GM12801 (cell line): ENCODE results near the gene OSBPL5.

Experiments used
- TF ChIP-seq, protein P1 (sequence below): IDR thresholded peaks from one replicate; pipeline ENCODE4 v1.5.1; 2011; ENCODE audit warnings: control low read depth; ENCODE audit not compliant: insufficient read length; ENCODE audit errors: extremely low read depth

The OSBPL5 gene, protein sequence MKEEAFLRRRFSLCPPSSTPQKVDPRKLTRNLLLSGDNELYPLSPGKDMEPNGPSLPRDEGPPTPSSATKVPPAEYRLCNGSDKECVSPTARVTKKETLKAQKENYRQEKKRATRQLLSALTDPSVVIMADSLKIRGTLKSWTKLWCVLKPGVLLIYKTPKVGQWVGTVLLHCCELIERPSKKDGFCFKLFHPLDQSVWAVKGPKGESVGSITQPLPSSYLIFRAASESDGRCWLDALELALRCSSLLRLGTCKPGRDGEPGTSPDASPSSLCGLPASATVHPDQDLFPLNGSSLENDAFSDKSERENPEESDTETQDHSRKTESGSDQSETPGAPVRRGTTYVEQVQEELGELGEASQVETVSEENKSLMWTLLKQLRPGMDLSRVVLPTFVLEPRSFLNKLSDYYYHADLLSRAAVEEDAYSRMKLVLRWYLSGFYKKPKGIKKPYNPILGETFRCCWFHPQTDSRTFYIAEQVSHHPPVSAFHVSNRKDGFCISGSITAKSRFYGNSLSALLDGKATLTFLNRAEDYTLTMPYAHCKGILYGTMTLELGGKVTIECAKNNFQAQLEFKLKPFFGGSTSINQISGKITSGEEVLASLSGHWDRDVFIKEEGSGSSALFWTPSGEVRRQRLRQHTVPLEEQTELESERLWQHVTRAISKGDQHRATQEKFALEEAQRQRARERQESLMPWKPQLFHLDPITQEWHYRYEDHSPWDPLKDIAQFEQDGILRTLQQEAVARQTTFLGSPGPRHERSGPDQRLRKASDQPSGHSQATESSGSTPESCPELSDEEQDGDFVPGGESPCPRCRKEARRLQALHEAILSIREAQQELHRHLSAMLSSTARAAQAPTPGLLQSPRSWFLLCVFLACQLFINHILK

DNA sequence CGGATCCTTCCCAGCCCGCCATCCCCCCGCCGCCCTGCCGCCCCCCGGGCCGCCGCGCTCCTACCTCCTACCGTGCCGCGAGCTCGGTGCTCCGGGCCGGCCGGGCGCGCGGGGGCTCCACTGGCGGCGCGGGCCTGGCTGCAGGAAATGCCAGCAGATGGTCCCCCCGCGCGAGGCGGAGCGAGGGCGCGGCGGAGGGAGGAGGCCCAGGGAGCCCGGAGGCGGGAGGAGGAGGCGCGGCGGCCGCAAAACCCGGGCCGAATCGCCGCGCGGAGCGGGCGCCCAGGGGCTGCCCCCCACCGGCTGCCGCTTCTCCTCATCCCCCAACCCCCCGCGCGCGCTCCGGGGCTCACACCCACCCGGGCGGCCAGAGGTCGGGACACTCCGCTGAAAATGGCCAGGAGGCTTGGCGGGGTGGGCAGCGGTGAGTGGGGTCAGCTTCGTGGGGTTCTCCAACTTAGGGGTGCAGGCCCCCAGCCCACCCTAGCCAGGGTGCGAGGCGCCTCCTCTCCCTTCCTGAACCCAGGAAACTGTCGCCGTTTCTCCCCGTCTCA is at the start of gene OSBPL5:
OSBPL5 (minus strand) TSS at position 159 of the 554 bp plus-strand sequence. CDS start 36,162 bp downstream, outside the sequence.
- TF ChIP-seq, protein P1, sequence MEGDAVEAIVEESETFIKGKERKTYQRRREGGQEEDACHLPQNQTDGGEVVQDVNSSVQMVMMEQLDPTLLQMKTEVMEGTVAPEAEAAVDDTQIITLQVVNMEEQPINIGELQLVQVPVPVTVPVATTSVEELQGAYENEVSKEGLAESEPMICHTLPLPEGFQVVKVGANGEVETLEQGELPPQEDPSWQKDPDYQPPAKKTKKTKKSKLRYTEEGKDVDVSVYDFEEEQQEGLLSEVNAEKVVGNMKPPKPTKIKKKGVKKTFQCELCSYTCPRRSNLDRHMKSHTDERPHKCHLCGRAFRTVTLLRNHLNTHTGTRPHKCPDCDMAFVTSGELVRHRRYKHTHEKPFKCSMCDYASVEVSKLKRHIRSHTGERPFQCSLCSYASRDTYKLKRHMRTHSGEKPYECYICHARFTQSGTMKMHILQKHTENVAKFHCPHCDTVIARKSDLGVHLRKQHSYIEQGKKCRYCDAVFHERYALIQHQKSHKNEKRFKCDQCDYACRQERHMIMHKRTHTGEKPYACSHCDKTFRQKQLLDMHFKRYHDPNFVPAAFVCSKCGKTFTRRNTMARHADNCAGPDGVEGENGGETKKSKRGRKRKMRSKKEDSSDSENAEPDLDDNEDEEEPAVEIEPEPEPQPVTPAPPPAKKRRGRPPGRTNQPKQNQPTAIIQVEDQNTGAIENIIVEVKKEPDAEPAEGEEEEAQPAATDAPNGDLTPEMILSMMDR: no peak

DNA sequence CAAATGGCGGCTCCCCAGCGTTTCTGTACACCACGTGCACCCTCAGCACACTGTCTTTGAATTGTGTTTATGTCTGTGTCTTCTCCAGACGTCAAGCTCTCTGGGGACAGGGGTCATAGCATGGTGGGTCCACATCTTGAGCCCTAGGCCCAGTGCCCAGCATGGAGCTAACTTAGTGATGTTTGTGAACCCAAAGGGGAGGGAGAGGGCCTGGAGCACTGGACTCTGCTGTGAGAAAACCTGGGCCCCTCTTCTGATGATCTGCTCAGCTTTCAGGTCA is 49.2 kb upstream of the OSBPL5 start:
- TF ChIP-seq, protein P1: no peak

DNA sequence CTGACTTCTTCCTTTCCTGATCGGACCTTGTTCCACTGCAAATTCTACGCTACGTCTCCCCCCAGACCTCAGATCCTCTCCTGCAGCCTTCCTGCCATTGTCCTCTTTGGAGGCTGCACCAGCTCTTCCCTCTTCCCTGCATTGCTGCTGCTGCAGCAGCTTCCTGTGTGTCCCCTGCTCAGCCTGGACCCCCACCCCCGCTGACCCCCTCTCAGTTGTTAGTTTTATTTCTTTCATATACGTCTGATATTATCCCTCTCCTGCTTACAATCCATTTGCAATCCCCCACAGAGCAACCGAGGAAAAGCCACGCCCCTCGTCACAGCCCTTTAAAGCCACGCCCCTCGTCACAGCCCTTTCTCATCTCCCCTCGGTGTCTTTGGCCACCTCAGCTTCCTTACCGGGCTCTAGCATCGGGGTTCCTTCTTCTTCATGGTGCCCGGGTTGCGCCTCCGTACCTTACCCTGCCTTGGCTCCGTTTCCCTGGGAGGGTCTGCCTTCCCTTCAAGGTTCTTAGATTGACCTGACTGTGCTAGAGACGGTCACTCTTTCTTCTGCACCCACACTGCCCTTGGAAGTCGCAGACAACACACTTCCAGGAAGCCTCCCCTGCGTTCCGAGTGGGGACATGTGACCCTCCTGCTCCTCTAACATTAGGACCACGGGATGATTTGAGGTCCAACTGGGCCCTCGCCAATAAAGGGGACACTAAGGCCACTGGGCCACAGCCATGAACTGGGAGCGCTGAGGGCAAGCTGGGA is 48.7 kb upstream of the OSBPL5 start:
- TF ChIP-seq, protein P1: no peak

DNA sequence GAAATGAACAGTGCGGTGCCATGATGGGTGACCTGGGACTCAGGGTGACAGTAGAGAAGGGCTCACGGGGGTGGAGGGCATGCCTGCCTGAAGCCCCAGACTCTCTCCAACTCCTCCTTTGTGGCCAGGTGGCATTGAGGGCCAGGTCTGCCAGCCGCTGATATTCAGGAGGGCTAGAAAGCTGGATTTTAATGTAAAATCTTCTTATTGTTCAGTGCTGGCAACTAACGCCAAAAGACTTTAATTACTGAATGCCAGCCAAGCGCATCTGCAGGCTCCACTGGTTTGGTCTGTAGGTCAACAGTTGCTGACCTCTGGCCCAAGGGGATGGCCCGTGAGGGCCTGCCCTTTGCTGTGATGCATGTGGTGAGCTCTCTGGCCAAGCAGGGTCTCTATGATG is 43.2 kb upstream of the OSBPL5 start:
- TF ChIP-seq, protein P1: no peak

DNA sequence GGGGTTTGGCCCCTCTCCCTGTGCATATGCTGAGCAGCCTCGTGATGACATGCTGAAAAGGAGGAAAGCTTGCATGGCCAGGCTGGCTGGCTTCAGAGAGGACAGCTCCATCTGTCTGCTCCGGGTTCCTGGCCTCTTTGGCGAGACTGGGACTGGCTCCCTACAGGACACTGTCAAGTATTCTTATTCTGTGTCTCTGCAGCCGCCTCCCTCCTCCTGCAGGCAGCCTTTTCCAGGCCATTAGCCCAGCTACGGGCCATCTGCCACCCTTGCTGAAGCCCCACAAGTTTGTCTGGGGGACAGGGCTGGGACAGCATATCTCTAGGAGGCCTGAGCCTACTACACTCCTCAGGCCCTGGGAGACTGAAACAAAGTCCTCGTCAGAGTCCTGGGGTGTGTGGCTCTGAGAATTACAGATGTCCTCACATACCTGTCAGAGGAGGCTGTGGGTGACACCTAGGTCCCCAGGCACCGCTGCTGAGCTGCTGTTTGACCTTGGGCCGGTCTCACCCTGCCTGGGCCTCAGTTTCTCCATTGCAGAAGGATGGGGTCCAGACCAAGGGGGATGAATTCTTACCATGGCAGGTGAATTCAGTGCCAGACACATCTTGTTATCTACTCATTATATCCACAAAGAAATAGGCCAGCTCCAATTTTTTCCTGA is 42.5 kb upstream of the OSBPL5 start:
- TF ChIP-seq, protein P1: no peak

DNA sequence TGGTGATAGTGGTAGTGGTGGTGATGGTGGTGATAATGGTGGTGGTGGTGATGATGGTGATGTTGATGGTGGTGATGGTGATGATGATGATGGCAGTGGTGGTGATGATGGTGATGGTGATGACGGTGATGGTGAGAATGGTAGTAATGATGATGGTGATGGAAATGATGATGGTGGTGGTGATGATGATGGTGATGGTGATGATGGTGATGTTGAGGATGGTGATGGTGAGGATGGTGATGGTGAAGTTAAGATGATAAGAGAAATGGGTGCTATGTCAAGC is 41.8 kb upstream of the OSBPL5 start:
- TF ChIP-seq, protein P1: no peak
